IPS-15b (cell line): Measurements from ENCODE around the gene NR2F2.

Experiments used
- H3K27me3 ChIP-seq: one replicate; pipeline ENCODE4 v1.6.1; 2013; ENCODE audit warnings: low read length; ENCODE audit not compliant: control insufficient read depth, insufficient read depth
- H3K36me3 ChIP-seq: one replicate; pipeline ENCODE4 v1.6.1; 2013; ENCODE audit warnings: low read length; ENCODE audit not compliant: control insufficient read depth, insufficient read depth
- H3K4me1 ChIP-seq: one replicate; pipeline ENCODE4 v1.6.1; 2013; ENCODE audit warnings: mild to moderate bottlenecking, low read length; ENCODE audit not compliant: control insufficient read depth, insufficient read depth
- H3K4me3 ChIP-seq: one replicate; pipeline ENCODE4 v1.5.1; 2013; ENCODE audit warnings: low read depth, low read length
- H3K9ac ChIP-seq: one replicate; pipeline ENCODE4 v1.6.1; 2013; ENCODE audit warnings: low read depth, mild to moderate bottlenecking, low read length
- H3K9me3 ChIP-seq: one replicate; pipeline ENCODE4 v1.6.1; 2013; ENCODE audit warnings: mild to moderate bottlenecking, low read length; ENCODE audit not compliant: control insufficient read depth, insufficient read depth

The NR2F2 gene

GRCh38 chr15:96335411-96336024 lies 5.0 kb downstream of the NR2F2 start:
- Histone ChIP-seq H3K9ac (no peak overlapping the region), H3K36me3 (no peaks in the 10 kb centered on the region), H3K4me1 (peaks cover 39% of the 10 kb centered on the region), H3K4me3 (peak overlapping the region; percentile 11), H3K9me3 (no peaks in the 10 kb centered on the region), H3K27me3 (peaks cover 86% of the 10 kb centered on the region)

GRCh38 chr15:96336108-96336595 lies 5.7 kb downstream of the NR2F2 start:
- Histone ChIP-seq H3K9ac (no peak overlapping the region), H3K4me1 (peaks cover 39% of the 10 kb centered on the region), H3K4me3 (peak overlapping the region; percentile 11), H3K36me3 (no peaks in the 10 kb centered on the region), H3K27me3 (peaks cover 82% of the 10 kb centered on the region), H3K9me3 (no peaks in the 10 kb centered on the region)

- H3K27me3 ChIP-seq = peaks cover 80% of the 10 kb centered on the region
- no peaks in the 10 kb centered on the region for H3K36me3 ChIP-seq
- H3K4me1 ChIP-seq = peaks cover 39% of the 10 kb centered on the region
- no peak overlapping the region for H3K9ac ChIP-seq
- no peaks in the 10 kb centered on the region for H3K9me3 ChIP-seq
- peak overlapping the region; percentile 14 for H3K4me3 ChIP-seq
These were observed 6.3 kb downstream of the NR2F2 start for GRCh38 chr15:96336596-96337364.

- no peak overlapping the region for H3K9ac ChIP-seq
- no peaks in the 10 kb centered on the region for H3K36me3 ChIP-seq
- H3K4me1 ChIP-seq = peaks cover 39% of the 10 kb centered on the region
- H3K9me3 ChIP-seq = no peaks in the 10 kb centered on the region
- peaks cover 82% of the 10 kb centered on the region for H3K27me3 ChIP-seq
- peak overlapping the region; percentile 14 for H3K4me3 ChIP-seq
These were observed 7.0 kb downstream of the NR2F2 start for GRCh38 chr15:96337365-96338023.

GRCh38 chr15:96338074-96338765 lies 7.7 kb downstream of the NR2F2 start:
- peaks cover 45% of the 10 kb centered on the region for H3K4me1 ChIP-seq
- no peak overlapping the region for H3K9ac ChIP-seq
- no peaks in the 10 kb centered on the region for H3K9me3 ChIP-seq
- peaks cover 83% of the 10 kb centered on the region for H3K27me3 ChIP-seq
- no peak overlapping the region for H3K4me3 ChIP-seq
- no peaks in the 10 kb centered on the region for H3K36me3 ChIP-seq

- Histone ChIP-seq H3K4me3 (no peak overlapping the region), H3K27me3 (peaks cover 83% of the 10 kb centered on the region), H3K9ac (no peak overlapping the region), H3K36me3 (no peaks in the 10 kb centered on the region), H3K9me3 (no peaks in the 10 kb centered on the region), H3K4me1 (peaks cover 45% of the 10 kb centered on the region)
These were observed 8.5 kb downstream of the NR2F2 start for GRCh38 chr15:96338766-96339618.

- no peaks in the 10 kb centered on the region for H3K36me3 ChIP-seq
- no peaks in the 10 kb centered on the region for H3K9me3 ChIP-seq
- peaks cover 83% of the 10 kb centered on the region for H3K27me3 ChIP-seq
- peak overlapping the region; percentile 41 for H3K4me3 ChIP-seq
- peaks cover 45% of the 10 kb centered on the region for H3K4me1 ChIP-seq
- H3K9ac ChIP-seq = no peak overlapping the region
These were observed 9.3 kb downstream of the NR2F2 start for GRCh38 chr15:96339619-96340347.

- peaks cover 83% of the 10 kb centered on the region for H3K27me3 ChIP-seq
- H3K4me3 ChIP-seq = peak overlapping the region; percentile 41
- H3K9ac ChIP-seq = no peak overlapping the region
- no peaks in the 10 kb centered on the region for H3K9me3 ChIP-seq
- no peaks in the 10 kb centered on the region for H3K36me3 ChIP-seq
- H3K4me1 ChIP-seq = peaks cover 44% of the 10 kb centered on the region
These were observed 9.8 kb downstream of the NR2F2 start for GRCh38 chr15:96340348-96340597.

GRCh38 chr15:96340598-96341512 lies 10.4 kb downstream of the NR2F2 start:
- Histone ChIP-seq H3K9me3 (no peaks in the 10 kb centered on the region), H3K36me3 (no peaks in the 10 kb centered on the region), H3K27me3 (peaks cover 83% of the 10 kb centered on the region), H3K4me1 (peaks cover 42% of the 10 kb centered on the region), H3K4me3 (peak overlapping the region; percentile 49), H3K9ac (no peak overlapping the region)
